DMS114 treated with DMSO at 0.1 percent for 48 hours (cell line): ENCODE measurements around the gene ITPR1.

Source experiments
- DNase-seq: peaks from one replicate; lab custom pipeline; 2025; ENCODE audit not compliant: unreplicated experiment; lab: John Stamatoyannopoulos, UW

Gene ITPR1

DNA sequence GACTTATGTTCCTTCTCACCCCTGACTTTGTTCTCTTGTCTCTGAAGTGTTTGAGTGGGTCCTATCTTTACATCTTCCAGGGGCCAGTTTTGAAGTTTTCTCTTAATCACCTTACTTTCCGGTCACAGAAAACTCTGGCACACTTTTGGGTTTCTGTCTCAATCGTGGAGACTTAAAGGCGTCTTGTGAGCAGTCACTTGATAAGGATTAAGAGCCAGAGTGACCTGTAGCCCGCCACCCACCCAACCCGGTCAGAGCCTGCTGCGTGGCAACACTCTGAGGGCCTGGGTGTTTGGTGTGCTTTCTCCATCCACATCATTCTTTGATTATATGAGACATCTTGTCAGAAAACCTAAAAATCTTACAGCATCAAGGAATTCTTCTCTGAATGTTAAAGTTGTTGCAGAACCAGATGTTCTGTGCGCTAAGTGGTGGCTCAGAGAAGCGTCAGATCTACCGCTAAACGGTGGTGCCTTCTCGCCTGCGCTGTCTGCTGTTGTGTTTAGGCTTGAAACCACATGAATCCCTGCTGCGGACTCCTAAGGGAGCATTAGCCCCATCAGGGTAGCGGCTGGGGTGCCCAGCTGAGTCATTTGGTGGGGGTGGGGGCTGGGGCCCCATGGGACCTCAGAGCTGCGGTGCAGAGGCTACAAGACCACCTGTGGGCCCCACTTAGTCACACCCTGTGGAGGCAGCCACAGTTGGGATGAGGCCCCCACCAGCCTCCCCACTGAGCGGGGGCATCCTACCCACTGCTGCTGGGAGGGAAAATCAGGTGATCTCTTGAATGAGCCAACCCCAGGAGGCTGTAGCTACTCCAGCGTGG is 327.4 kb downstream of the ITPR1 start:
- no peak for DNase-seq

DNA sequence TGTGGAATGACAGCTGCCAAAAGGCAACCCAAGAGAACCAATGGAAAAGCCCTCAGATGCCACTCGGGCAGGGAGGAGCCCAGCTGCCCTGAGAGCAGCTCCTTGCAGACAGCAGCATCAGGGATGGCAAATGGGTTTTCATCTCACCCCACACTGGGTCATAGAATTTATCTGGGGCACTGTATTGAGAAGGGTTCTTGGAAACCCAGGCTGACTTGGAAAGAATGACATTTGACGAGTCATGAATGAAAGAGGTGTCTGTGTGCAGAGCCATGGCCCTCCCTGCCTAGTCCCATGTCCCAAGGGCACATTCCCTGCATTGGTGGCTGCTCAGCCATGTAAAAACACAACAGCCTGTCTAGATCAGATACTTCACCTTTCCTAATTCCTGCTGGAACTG is 328.2 kb downstream of the ITPR1 start:
- DNase-seq, result no peak

DNA sequence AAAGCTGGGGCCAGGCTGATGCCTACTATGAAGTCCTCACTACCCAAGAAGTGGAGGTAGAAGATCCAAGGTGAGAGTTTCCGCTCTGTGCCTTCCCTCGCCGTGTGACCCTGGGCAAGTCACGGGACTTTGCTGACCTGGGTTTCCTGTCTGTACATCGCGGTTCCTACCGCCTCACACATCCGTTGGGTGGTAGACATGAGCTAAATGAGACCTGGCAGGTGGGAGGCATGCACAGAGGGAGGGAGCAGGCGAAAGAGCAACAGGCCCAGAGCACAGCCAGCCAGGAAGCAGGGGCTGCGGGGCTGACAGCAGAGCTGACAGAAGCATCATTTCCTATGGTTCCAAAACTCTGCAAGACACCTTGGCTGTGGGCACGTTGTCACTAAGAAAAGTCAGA is 328.8 kb downstream of the ITPR1 start:
- DNase-seq, result no peak

DNA sequence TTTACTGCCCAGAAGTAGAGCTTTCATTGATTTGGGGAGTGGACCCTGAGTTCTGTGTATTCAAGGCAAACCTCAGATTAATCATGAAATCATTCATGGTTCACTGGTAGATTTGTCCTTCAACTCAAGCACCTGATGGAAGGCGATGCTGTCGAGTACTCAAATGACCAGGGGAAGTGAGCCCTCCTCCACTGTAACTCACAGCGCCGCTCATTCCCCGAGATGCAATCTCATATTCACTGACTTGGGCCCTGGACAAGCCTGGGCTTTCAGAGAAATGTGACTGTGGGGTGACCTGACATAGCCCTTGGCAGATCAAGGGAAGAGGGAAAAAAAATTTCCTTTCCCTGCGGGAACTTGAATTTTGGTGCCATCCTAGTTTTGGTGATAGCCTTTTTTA is 329.4 kb downstream of the ITPR1 start:
- DNase-seq, result no peak

DNA sequence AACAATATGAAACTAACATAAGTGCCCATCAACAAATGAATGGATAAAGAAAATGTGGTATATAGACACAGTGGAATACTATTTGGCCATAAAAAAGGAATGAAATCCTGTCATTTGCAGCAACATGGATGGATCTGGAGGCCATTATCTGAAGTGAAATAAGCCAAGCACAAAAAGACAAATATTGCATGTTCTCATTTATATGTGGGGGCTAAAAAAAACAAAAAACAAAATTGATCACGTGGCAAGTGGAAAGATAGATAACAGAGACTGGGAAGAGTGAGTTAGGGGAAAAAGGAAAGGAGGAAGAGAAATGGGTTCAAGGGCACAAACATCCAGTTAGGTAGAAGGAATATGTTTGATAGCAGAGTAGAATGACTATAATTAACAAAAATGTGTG is 330.2 kb downstream of the ITPR1 start:
- DNase-seq, result no peak

DNA sequence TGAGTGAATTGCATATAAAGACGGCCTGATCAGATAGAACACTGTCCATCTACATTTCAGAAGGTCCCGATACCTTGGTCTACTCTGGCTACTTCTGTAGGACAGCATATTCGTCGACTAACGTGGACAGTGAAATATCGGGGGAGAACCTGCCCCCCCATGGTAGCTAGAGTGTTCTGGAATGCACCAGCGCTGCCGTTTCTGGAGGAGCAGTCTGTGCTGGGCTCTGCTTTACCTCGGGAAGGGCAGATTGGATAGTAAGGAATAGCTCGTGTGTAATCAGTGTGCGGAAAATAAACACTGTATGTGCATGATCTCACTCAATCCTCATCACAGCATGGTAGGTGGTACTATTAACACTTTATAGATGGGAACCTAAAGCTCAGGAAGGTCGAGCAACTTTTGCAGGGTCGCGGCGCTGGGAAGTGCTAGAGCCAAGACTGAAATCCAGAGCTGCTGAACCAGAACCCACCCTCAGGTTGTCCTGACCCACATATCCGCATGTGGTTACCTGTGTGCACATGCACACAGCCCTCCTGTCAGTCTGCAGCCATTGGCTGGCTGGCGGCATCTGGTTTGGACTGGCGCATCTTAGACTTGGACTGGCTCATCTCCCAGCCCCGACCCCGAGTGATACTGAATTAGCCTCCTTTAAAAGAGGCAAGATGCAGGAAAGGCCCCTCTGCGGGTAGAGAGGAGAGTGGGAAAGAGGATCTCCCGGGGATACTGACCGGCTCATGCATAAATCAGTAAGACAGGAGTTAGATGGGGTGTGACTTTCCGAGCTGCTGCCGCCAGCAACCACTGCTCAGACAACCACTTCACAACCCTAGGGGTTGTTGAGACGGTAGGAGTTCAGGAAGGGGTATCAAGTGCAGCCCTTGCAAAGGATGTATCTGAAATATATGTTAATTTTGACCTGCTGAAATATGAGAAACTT is 331.1 kb downstream of the ITPR1 start:
- no peak for DNase-seq

DNA sequence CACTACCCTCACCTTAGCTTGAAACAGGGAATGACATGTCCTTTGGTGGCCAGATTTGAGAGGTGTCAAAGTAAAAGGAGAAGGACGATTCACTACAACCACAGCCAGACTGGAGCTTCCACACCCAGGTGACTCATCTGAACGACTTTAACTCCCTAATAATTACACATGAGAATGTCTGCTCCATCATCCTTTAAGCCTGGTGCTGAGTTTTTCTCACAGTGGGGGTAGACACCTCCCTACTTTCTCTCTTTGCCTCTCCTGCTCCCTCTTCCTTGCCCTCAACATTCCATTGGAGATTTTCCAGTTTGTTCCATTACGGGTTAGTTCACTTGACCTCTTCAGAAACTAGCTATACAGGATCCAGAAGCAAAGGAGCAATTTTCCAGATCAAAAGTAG is 331.8 kb downstream of the ITPR1 start:
- no peak for DNase-seq

DNA sequence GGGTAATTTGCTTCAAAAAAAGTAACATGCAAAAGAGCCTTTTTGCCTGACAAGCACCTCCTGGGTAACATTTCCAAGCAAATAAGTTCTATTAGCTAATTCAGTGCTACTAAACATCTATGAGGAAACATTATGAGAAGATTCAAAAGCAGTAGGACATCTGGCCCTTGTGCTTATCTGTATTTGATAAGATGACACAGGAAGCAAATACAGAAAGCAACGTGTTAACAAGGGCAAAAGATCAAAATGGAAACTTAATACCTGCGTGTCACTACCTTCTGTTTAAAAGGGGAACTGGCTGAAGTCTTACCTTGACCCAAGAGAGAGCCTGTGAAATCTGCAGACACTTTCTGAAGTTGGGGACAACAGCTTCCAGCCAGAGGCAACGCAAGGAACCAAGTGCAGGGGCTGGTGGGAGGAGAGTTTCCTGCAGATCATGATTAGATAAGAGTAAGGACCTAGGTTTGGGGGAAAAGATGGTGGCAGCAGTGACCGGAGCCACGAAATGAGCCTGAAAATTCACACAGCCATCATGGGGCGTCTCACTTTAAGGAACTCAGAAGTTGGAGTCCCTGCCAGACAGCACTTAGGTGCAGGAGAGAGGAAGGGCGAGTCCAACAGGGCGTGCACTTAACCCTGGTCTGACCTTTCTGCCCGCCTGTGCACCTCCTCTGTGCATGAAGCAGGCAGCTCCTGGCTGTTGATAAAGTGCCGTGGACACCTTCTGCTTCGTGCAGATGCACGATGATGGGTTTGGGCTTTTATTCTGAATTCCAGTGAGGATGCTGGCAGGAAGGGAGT is 332.5 kb downstream of the ITPR1 start:
- no peak for DNase-seq

DNA sequence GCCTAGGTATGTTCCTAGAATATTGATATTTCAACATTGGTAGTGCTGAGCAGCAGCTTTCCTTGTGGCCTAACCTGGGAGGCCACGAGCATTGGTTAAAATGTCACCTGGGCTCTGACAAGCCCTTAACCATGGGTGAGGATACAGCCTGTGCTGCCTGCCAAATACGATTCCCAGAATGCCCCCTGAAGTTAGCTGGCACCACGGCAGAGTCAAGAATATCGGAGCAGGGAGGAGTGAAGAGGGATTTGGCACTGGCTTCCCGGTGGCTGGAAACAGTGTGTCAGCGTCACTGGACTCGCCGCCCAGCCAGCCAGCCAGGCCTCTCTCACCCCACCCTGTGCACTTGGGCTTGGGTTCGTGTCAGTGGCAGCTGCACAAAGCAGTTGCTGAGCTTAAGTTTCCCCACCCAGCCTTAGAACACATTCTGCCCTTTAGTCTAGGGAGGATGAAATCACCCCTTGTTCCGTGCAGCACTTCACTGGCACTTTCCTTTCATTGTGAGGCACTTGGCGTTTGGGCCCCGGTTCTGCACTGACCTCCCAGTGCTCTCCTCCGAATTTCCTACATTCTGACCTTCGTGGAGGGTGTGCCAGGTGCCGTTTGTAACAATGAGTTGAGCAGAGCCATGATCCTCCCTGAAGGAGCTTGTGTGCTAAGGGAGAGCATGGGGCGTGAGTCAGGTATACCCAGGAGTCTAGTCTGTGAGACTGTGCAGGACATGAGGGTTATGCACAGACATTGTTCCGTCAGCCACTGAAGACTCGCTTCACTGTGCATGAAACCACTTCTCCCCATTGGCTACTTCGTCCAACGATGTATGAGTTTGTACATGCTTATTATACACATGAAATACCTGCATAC is 333.3 kb downstream of the ITPR1 start:
- DNase-seq, result no peak

DNA sequence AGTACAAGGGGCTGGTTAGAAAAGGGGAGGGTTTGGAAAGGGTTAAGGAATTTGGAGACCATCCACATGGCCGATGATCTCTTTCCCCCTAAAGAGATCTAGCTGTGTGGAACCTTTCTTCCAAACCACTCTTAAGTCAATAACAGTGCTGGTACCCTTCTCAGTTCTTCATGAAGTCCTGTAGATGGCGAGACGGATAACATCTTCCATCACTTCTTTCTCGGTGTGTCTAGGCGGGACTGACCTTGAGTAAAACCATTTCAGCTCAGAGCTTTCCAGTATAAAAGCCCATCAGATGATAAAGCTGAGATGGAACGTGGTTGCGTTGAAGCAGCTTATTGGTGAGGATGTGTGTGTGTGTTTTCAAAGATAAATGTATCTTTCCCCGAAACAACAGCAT is 334.6 kb downstream of the ITPR1 start:
- DNase-seq, result no peak

DNA sequence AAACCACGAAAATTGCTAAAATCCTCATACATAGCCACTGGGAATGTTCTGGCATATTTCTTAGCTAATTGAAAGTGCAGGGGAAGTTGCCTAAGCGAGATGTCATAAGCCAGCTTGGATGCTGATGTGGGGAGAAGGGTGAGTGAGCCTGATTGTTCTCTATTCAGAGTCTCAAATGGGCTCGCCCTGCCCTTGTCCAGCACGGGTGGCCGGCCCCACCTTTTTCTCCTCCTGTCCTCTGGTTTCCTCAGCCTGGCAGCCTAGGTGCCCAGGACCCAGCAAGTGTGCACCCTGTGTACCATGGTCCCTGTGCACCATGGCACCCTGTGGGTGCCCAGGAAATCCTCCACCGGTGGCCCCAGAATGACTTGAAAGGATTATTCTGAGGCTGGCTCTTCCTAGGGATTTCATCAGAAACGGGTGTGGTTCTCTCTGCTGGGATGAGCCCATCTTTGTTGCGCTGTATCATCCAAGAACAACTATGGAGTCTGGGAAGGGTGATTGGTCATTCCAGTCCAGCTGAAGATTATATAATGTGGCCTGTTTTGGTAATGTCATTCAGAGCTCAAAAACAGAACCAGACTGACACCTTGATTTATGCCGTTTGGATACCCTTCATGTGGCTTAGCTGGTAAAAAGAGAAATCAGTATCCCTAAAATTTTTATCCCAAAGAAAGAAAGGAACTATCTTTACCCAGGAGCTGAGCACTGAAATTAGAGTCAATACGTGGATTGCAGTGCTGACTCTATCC is 335.3 kb downstream of the ITPR1 start:
- DNase-seq, result no peak

DNA sequence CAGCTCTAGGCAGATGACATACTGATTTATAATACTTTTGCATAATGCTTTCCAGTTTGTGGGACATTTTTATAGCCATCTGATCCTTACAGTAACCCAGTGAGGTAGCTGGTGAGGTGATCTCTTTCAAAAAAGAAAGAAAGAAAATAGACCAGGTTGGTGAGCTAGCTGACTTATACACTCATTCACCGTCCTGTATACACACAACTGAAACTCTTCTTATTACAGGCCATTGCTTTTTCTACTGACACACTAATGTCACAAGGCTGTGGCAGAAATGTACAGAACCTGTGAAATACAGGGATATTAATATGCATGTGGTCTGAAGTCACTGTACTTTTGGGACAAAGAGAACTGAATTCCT is 335.9 kb downstream of the ITPR1 start:
- no peak for DNase-seq

DNA sequence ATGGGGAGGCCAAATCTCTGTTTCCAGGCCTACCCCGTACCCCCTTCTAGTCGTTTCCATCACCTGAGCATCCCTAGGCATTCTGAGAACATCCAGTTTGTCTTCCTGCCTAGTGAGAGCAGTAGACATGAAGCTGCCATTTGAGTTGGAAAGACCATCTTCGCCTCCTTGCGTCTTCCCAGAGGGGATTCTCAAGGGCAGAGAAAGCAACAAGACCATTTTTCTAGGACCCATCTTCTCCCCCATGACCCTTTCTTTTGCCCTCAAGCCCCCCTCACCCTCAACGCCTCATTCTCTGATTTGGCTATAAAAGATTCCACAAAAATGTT is 337.4 kb downstream of the ITPR1 start:
- no peak for DNase-seq

DNA sequence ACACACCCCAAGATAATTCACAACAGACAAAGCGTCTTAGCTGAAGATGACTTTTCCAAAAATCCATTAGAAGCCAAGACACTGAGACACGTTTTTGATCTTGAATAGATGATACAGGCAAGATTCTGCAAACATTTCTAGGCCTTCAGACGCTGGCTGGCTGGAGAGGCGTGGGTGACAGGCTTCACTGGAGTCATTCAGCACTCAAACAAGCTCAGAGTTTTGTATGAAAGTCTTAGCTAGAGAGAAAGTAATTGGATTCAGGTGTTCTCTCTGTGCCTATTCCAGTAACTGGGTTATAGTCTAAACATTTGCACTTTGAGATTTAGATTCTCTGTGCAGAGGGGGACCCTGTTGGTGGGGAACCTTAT is 338.4 kb downstream of the ITPR1 start:
- no peak for DNase-seq

DNA sequence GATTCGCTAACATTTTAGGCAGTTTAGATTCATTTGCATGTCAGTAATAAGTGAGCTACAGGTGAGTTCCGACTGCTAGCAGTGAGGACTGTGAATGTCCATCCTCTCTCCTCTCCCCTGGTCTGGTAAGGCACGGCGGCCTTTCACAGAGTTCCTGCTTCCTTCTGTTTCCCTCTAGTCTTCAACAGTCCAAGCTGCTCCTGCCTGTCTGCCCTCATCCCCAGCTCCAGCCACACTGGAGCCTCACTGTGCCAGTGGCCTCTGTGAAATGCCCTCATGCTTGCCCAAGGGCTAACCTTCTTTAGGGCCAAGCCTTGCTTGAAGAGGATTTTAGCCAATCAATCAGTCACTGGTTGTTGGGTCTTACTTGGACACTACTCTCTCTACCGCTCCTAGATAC is 340.3 kb downstream of the ITPR1 start:
- DNase-seq, result no peak

DNA sequence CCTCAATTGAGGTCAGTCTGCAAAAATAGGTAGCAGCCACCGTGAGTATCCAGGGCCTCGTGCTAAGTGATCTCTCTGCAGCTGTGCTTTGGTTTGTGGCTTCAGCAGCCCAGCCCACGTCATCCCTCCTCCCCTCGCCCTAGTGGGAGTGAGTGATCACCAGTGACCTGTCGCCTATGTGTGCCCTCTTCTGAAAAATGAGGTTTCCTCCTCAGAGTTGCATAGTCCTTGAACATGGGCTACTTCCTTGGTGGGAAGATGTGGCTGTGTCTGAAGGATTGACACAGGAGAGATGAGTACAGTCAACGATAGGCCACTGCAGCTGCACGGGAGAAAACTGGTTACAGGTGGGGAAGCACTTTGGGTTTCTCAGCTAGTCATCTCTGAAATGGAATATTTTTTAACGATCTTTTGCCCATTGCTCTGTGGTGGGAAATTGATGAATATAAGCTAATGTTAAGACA is 341.3 kb downstream of the ITPR1 start:
- DNase-seq, result no peak

DNA sequence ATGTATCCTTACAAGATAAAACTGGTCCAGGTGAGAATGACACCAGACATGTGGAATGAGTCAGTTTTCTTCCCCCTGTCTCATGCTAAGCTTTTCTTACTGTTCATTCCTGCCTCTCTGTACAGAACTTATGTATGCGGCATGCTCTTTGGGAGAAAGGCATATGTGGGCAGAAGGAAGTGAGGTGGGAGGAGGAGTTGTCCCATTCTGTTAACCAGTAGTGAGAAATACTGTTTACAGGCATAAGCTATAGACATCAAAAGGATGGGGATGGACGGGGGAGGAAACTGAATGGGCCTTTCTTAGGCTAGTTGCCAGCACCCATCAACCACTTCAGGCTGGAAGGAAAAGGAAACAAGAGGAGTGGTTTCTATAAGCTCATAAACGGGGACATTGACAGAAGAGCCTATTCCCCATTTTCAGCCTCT is 342.5 kb downstream of the ITPR1 start:
- no peak for DNase-seq

DNA sequence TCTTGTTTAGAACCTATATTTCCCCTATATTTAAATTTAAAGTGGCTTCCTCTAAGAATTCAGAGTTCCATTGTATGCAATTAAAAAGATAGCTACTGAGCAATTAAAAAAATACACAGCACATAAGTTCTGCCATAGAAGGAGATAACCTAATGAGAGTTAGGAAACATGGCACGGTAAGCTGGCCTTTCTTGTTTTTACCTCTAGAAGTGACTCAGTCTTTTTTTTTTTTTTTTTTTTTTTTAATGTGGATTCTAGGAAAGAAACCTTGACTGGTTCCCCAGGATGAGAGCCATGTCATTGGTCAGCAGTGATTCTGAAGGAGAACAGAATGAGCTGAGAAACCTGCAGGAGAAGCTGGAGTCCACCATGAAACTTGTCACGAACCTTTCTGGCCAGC is 343.4 kb downstream of the ITPR1 start:
- DNase-seq, result no peak

DNA sequence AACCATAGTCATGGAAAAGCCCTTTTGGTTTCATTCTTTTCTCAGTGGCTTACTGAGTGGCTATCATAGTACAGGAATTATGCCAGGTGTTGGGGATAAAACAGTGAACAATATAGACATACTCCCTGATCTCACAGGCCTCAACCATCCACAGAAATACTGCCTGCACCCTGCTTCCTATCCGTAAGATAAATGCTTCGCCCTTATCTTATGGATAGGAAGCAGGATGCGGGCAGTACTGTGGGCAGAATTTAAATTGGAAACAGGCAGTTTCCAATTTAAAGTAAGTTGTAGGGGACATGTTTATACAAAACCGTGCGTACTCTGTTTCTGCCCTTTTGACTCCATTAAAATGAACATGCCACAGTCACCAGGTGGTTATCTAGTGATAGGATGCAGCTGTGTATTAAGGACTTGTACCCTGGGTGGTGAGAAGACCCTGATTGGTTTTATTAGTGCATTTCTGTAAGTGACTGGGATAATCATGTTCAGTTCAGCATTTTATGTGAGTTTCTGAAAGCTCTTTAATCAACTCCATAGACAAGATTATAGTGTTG is 344.3 kb downstream of the ITPR1 start:
- no peak for DNase-seq

DNA sequence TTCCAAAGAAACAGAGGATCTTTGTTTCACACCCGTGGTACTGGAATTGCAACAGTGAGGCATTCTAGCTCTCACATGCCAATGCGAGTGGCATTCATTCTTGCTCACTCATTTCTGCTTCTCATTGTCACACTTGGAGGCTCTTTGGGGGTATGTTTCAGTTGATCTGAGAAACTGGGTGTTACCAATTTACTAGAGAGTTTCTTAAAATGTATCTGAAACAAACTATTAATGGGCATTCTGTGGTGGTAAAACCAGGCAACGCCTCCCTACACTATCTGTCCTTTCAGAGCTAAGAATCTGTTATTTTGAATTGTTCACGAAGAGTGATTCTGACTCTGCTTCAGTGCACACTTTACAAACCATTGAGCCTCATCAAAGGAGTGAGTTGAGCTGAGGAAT is 345.5 kb downstream of the ITPR1 start:
- no peak for DNase-seq
